Measurements from ENCODE around the gene FXR2. TPM values are rescaled to one million over a fixed set of nuclear protein-coding genes. Genes with fewer than 3 reads are reported as not detected.
"Not testable (repeated sequence)": the region's sequence is repeated elsewhere in the genome, so short reads cannot be mapped to it uniquely, and the experiment has no call there.

FXR2 gene
- total RNA-seq: 30.3 and 31.7 TPM in 2 replicates

DNA sequence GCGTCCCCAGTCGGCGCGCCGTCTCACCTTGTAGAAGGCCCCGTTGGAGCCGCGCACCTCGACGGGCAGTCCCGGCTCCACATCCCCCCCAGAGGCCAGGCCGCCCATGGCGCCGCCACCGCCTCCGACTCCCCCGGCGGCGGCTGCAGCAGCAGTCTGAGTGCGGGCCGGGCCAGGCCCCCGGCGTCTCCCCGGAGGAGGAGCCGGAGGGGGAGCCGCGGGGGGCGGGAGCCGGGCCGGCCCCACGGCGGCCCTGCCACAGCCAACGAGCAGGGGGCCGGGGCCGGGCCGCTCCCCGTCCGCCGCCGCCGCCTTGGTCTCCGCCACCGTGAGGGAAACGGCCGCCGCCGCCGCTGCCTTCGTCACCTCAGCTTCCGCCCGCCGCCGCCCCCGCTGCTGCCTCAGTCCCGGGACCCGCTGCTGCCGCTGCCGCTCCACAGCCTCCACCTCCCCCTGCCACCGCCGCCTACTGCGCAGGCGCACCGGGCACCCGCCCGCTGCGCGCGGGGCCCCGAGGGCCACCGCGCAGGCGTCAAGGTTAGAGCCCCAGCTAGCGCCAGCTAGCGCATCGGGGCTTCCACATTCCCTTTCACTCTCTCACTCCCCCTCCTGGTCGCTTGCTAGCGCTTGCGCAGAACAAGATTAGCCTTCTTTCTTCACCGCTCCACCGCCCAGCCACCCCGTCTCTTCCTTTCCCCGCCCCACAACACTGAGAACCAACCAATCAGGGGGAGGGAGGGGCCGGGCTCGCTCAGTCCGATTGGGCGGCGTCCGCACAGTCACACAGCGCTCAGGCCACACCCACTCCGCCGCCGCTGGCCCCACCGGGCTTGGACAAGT, at the start of gene FXR2:
FXR2 (minus strand) TSS at position 473 of the 840 bp plus-strand sequence; CDS start at position 108, 365 bp downstream.
- intact Hi-C loops (cut with micrococcal nuclease): loop anchor here (1.0 to 10.0 kb wide), 5 partner anchors 32 to 220 kb away; partner anchors contain the start of genes KDM6B, MPDU1, POLR2A and WRAP53

DNA sequence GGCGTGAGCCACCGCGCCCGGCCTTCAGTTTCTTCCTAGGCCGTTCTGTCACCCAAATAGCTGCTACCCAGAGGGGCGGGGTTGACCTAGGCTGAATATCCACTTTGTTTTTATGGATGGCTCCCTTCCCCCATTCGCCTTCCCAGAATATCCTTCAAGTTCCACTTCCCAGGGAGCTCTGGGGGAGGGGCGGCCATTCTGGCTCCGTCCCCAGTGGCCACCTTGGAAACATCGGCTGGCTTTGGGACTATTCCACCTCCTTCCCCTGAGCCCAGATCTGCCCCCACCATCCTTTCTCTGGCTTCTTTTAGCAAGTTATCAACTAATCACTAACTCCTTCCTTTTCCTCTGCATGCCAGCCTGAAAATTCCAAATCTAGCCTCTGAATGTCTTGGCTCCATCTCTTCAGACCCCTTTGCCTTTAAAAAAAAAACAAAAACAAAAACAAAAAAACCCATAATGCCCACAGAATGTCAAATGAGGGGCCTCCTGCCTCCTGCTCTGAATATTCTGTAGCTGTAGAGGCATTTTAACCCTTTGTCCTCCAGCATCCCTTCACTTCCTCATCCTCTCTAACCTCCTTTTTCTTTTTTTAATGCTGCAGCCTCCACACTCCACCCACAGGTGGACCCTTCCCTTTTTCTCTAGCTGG, 42.4 kb upstream of the FXR2 start:
- intact Hi-C loops (cut with micrococcal nuclease): no loop called here

DNA sequence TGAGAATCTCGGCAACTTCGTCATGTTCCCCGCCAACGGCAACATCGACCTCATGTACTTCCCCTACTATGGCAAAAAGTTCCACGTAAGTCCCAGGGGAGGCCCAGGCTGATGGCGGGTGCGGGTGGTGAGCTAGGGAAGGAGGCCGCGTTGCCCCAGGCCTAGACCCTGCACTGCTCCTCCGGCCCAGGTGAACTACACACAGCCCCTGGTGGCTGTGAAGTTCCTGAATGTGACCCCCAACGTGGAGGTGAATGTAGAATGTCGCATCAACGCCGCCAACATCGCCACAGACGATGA, 40.8 kb upstream of the FXR2 start:
- intact Hi-C loops (cut with micrococcal nuclease): no loop called here

DNA sequence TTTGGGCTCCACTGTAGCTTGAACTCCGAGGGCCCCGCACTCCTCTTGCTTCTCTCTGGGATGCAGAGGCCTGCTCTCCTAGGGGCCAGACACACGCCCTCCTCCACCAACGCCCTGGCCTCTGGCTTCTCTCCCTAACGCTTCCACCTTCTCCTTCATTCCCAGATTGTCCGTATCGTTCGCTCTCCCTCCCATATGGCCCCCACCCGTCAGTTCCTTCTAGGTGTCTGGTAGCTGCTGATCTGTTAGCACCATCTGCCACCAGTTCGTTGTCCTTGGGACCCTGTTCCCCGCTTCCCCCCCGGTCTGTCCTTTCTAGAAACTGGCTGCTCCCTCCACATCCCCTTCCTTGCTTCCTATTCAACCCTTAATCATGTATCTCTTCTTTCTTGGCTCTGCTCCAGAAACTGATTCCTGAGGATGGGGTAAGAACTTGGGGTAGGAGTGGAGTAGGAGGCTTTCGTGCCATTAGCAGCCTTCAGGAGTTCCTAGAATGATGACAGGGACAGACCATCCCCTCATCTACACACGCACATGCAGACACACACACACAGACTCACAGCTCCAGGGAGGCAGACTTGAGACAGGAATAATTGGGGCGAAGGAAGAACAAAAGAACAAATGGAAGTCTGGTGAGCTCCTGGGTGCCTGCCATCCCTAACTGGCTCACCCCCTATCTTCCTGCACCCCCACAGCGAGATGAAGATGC, 40.3 kb upstream of the FXR2 start:
- intact Hi-C loops (cut with micrococcal nuclease): no loop called here

DNA sequence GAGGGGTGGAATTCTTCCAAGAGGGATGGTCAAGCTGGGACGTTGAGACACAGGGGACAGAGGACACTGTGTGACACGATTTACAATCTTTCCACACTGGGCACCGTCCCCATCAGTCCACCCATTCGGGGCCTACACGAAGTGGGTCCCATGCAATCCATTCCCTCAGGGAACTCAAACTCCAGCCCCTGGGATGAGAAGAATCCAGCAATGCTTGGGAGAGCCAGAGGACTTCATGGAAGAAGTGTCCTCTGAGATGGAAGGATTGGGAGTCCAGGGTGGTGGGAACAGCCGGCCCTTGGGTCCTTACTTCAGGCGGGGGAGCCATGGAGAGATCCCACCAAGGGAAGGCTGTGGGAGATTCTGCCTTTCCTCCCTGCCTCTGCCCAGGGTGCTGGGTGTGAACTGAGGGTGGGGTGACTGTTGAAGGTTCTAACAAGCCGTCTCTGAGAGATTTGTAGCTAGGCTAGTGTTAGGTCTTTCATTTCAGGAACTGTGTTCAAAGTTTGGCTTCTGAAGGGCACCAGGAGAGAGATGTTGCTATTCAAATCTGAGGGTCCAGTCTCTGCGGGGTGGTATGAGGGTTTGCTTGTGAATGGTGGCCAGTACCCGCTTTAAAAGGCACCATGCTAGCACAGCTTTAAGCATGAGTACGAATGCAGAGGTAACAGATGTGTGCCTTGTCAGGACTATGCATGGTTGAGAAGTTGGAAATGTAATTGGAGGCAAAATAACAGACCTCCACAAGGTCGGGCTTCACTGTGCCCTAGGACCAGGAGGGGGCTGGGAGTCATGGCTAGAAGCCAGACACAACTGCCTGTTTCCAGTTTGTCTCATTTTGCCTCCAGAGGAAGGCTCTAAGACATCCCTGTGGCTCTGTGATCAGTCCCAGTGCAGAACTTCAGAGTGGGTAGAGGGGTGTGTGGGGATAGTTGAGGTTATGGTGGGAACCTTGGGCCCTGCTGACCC, 38.0 kb upstream of the FXR2 start:
- intact Hi-C loops (cut with micrococcal nuclease): no loop called here

DNA sequence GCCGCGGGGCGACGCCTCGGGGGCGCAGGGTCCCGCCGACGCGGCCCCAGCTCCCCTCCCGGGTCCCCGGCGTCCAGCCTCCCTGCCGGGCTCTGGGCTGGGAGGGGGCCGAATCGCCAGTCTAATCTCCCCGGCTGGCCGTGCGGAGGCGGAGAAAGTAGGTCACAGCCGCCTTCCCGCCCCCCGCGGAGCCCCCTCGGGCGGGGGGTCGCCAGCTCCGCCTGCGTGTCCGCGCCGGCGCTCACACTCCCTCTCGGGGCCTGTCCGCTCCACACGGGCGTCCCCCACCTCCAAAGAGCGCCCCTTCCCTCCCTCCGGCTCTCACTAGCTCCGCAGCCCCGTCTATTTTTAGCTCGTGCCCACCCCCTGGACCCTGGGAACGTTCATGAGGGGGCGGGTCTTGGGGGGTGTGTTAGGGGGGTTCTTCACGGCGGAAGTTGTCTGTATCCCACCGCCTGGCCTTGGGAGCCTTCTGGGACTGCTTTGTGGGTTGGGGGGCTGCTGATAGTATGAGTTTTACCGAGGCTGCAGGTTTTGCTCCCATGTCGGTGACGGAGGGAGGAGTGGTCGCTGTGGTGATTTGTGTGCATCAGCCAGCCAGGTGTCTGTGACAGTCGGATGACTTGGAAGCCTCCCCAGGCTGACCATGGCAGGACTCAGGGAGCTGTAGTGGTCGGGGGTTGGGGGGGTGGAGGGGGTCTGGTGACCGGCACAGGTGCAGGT, 37.1 kb upstream of the FXR2 start:
- intact Hi-C loops (cut with micrococcal nuclease): no loop called here

DNA sequence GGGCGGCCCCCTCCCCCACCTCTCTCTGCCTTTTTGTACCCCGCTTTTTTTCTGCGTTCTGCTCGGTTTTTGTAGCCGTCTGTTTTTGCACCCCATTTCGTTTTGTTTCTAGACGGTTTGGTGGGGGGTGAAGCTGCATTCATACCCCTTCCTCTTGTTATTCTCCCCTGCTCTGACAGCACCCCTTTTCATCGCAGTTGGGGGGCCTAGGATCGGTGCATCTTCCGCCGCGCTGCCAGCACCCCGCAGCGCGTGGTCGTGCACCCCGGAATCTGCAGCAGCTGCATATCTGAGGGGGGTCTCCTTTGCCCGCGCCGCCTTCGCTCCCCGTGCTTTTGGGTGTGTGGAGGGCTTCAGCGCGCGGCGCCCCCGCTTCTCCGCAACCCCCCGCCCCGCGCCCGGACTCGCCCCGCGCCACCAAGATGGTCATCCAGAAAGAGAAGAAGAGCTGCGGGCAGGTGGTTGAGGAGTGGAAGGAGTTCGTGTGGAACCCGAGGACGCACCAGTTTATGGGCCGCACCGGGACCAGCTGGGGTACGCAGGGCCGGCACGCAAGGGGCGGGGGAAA, 36.5 kb upstream of the FXR2 start:
- intact Hi-C loops (cut with micrococcal nuclease): no loop called here

DNA sequence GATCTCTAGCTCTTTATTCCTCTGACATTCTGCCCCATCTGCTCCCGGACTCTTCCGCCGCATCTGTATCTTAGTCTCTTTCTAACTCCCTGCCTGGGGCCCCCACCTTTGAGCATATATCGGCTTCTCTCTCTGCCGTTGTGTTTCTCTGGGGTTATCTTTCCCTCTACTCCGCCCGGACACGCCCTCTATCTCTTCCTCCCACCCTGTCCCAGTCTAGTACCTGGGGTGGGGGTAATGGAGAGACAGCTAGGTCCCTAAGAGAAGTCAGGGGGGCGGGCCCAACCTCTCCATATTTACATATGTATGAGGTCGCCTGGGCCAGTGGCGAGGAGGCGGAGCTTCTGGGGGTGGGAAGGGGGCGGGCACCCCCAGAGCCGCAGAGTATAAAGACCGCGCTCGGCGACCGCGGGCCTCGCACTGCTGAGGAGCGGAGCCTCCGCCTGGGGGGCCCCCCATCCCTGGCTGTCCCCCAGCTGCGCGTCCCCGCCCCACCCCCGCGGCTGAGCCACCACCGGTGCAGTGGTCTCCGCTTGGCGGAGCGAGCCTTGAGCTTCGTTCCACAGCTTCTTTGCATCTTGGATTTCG, 35.9 kb upstream of the FXR2 start, which contains the start of gene ATP1B2:
ATP1B2 (plus strand) TSS at position 418 of the 588 bp plus-strand sequence. CDS start 593 bp downstream, outside the sequence.
- intact Hi-C loops (cut with micrococcal nuclease): loop anchor here (1.0 kb wide), 1 partner anchor 37 kb away; the partner anchor contains the start of gene TP53

DNA sequence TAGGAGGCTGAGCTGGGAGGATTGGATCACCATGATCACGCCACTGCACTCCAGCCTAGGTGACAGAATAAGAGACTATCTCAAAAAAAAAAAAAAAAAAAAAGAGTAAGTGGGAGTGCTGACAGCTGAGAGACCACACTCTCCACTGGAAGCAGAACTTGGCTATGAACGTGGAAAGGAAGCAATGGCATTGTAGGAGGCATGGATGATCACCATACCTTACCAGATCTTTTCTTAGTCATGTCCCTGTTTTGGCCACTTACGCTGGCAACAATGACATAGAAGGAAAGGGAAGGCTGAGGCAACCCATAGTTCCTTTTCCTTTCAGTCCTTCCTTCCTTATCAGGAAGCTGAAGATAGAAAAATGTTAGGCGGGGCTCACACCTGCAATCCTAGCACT, 32.3 kb upstream of the FXR2 start:
- intact Hi-C loops (cut with micrococcal nuclease): no loop called here

DNA sequence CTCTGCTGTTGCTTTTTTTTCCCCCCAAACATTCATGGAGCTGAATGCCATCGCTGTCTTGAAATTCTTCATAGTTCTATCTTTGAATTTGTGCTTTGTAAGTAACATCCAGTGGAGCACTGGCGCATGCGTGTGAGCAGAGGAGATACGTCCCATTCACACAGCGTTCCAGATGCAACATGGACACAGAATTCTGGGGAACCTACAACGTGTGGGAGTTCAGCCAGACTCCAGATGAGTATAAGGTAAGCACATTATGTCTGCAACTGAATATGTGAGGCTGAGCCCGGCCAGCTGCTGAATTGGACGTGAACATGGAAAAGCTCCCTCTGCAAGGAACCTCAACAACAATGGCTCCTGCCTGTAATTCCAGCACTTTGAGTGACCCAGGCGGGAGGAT, 31.8 kb upstream of the FXR2 start:
- intact Hi-C loops (cut with micrococcal nuclease): no loop called here

DNA sequence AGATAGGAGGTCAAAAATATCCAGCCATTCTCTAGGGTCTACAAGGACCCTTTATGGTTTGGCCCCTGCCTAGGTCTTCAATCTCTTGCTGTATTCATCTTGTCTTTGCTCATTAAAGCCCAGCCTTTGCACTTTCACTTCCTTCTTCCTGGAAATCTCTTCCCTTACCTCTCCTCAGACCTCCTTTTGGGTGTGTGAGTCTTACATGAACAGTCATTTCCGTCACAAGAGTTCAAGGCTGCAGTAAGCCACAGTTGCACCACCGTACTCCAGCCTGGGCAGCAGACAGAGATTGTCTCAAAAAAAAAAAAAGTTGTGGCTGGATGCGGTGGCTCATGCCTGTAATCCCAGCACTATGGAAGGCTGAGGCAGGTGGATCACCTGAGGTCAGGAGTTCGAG, 30.1 kb upstream of the FXR2 start:
- intact Hi-C loops (cut with micrococcal nuclease): no loop called here

DNA sequence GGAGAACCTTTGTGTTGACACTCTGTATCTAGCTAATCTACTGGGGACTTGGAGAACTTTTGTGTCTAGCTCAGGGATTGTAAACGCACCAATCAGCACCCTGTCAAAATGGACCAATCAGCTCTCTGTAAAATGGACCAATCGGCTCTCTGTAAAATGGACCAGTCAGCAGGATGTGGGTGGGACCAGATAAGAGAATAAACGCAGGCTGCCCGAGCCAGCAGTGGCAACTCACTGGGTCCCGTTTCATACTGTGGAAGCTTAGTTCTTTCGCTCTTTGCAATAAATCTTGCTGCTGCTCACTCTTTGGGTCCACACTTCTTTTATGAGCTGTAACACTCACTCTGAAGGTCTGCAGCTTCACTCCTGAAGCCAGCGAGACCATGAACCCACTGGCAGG, 26.9 kb upstream of the FXR2 start:
- intact Hi-C loops (cut with micrococcal nuclease): not testable (repeated sequence)

DNA sequence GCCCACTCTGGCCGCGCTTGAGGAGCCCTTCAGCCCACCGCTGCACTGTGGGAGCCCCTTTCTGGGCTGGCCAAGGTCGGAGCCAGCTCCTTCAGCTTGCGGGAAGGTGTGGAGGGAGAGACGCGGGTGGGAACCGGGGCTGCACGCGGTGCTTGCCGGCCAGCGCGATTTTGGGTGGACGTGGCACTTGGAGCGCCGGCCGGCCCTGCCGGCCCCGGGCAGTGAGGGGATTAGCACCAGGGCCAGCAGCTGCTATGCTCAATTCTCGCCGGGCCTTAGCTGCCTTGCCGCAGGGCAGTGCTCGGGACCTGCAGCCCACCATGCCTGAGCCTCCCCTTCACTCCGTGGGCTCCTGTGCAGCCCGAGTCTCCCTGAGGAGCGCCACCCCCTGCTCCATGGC, 26.1 kb upstream of the FXR2 start:
- intact Hi-C loops (cut with micrococcal nuclease): no loop called here

DNA sequence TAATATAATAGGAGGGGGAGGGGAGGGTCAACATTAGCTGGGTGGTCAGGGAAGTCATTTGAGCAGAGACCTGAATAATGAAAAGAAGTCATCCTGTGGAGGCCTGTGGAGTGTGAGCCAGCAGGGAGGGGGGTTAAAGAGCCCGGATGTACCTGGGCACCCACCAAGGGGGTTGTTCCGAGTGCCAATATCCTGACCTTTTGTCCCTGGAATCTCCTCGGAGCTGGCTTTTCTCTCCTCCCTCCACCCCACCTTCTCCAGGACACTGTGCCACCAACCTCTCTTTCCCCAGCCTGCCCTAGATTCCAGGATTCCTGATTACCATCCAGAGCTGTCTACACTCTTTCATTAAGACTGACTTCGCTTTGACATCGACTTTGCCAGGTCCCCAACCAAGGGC, 21.5 kb upstream of the FXR2 start:
- intact Hi-C loops (cut with micrococcal nuclease): no loop called here

DNA sequence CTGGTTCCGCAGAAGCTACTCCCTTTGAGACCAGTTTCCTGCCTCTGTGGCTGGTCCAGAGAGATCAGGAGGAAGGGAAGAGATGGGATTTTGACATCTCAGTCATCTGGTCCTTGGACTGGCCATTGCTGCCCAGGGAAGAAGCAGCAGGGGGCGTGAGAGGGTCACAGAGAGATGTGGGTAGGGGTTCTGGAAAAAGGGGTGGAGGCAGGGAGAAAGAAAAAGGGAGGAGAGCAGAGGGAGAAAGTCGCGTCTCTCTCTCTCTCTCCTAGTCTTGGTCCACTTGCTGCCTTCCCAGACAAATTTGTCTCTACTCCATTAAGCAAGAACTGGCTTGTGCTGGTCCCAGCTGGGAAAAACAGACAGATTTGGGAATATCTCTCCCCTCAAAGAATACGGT, 19.7 kb upstream of the FXR2 start:
- intact Hi-C loops (cut with micrococcal nuclease): no loop called here

DNA sequence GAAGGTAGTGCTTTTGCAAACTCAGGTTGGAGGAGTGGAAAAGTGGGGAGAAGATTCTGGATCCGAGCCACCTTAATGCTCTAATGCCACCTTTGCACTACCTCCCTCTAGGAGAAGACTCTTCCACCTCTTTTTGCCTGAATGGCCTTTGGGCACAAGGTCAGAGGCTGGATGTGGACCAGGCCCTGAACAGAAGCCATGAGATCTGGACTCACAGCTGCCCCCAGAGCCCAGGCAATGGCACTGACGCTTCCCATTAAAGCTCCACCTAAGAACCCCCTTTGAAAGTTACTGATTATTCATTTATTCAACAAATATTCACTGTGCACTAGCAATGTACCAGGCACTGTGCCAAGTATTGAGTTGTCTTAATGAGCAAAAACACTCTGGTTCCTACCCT, 18.4 kb upstream of the FXR2 start:
- intact Hi-C loops (cut with micrococcal nuclease): no loop called here

DNA sequence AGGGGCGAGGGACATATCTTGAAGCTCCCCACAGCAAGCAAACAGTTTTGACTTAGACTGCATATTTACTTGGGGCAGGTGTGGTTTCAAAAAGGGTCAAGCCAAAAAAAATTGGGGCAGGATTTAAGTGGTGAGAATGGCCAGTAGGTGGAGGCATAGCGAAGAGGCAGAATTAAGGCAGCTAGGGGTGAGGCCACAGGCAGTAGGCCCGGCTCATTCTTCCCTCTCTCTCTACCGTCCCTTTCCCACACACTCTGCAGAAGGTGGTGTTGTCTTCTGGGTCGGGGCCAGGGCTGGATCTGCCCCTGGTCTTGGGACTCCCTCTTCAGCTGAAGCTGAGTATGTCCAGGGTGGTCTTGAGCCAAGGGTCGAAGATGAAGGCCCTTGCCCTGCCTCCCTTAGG, 17.8 kb upstream of the FXR2 start:
- intact Hi-C loops (cut with micrococcal nuclease): loop anchor here (1.0 kb wide), 1 partner anchor 56 kb away; the partner anchor contains the start of gene WRAP53

DNA sequence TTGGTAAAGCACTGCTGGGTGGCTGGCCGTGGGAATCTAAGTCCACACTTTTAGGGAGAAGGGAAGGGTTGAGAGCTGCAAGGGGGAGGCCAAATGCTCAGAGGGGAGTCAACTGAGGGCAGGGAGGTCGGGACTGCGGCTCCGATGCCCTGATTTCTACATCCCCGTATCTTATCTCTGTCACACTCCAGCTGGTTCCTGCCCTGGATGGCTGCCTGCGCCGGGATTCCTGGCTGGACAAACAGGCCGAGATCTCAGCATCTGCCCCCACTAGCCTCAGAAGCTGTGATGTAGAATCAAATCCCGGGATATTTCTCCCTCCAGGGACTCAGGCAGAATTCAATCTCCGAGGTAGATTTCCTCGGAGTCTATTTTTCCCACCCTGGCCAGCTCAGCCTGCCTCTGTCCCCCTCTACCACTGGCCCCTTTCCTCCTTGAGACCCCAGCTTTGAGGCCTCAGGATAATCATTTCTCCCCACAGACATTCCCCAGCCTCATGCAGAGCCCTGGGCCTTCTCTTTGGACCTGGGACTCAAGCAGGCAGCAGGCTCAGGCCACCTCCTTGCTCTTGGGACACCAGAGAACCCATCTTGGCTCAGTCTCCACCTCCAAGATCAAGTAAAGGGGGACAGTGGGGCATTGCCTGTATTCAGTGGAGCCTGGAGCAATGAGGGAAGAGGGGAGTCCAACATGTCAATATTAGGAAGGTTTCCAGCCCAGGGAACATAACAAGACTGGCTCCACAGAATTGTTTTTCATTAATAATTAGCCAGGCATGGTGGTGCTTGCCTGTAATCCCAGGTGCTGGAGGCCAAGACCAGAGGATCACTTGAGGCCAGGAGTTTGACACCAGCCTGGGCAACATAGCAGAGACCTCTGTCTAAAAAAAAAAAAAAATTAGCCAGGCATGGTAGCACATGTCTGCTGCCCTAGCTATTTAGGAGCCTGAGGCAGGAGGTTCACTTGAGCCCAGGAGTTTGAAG, 17.0 kb upstream of the FXR2 start:
- intact Hi-C loops (cut with micrococcal nuclease): loop anchor here (1.0 kb wide), 1 partner anchor 57 kb away; the partner anchor contains the start of gene WRAP53
